Gastrocnemius medialis (tissue), 4 donors: ENCODE measurements around the gene CAMK1. TPM values are rescaled to one million over a fixed set of nuclear protein-coding genes. Genes with fewer than 3 reads are reported as not detected.

Experiments used
- ATAC-seq, 2 donors: fragments of 150-250 bp; one replicate each; pipeline ENCODE4 v1.9.1; 2016
- DNase-seq, 2 donors: peaks; one replicate each; pipeline ENCODE4 v3.0.0-alpha.2; 2019
- H3K27ac ChIP-seq, 4 donors: fragments of 200-600 bp; sonication (generic); 1 replicate in 1 of 4; 2 replicates in 3 of 4; pipeline ENCODE4 v1.5.1; 2016 to 2018; ENCODE audit warnings: mild to moderate bottlenecking in 2 of 4, moderate library complexity in 1 of 4
- H3K27me3 ChIP-seq, 3 donors: fragments of 200-600 bp; sonication (generic) in 2 of 3; 1 replicate in 1 of 3; 2 replicates in 2 of 3; pipeline versions ENCODE4 v1.5.1 to v1.6.0; 2016 to 2019; ENCODE audit warnings: mild to moderate bottlenecking in 1 of 3, moderate library complexity in 1 of 3
- H3K36me3 ChIP-seq, 2 donors: fragments of 200-600 bp; sonication (generic) in 1 of 2; one replicate each; pipeline ENCODE4 v1.5.1; 2017 to 2018
- H3K4me1 ChIP-seq, 2 donors: fragments of 200-600 bp; sonication (generic) in 1 of 2; one replicate each; pipeline ENCODE4 v1.5.1; 2016 to 2017; ENCODE audit warnings: mild to moderate bottlenecking in 2 of 2
- H3K4me3 ChIP-seq, 4 donors: fragments of 200-600 bp; sonication (generic) in 3 of 4; 1 replicate in 1 of 4; 2 replicates in 3 of 4; pipeline ENCODE4 v1.5.1; 2016 to 2019; ENCODE audit warnings: mild to moderate bottlenecking in 2 of 4
- H3K9me3 ChIP-seq, 3 donors: fragments of 200-600 bp; sonication (generic) in 2 of 3; 1 replicate in 1 of 3; 2 replicates in 2 of 3; pipeline ENCODE4 v1.5.1; 2016 to 2019
- POLR2A ChIP-seq, 2 donors: fragments of 450-650 bp; IDR thresholded peaks; one replicate each; pipeline ENCODE4 v1.6.1; 2017; ENCODE audit warnings: antibody characterized with exemption in 2 of 2, mild to moderate bottlenecking in 2 of 2, moderate library complexity in 2 of 2
- in situ Hi-C, 4 donors: fragments of 200-750 bp; cut with MboI; loops; one replicate each; pipeline versions ENCODE4 v1.15.0 to v1.8.0; 2017; ENCODE audit warnings: low sequenced_read_pairs in 4 of 4
- intact Hi-C: fragments of 100-400 bp; cut with DNase I; formaldehyde crosslinking; loops from one replicate; pipeline ENCODE4 v1.15.1; 2023; ENCODE audit warnings: low total_unique reads
- total RNA-seq, 4 donors: library from RNA; depleted of rRNA; stranded (reverse); fragments of >200 nt; gene quantifications; one replicate each; pipeline versions ENCODE4 v1.1.0 to v1.2.3, GENCODE V29; 2016
- TF ChIP-seq, protein P1 (sequence below), 5 experiments: fragments of 450-650 bp in 3 of 5; fragments of 200-600 bp in 2 of 5; sonication (generic) in 2 of 5; IDR thresholded peaks in 4 of 5; conservative IDR thresholded peaks in 1 of 5; 1 replicate in 4 of 5; 2 replicates in 1 of 5; pipeline ENCODE4 v1.5.1; 2016 to 2019; ENCODE audit warnings: antibody characterized with exemption in 5 of 5, mild to moderate bottlenecking in 3 of 5, moderate library complexity in 3 of 5

CAMK1 gene
- total RNA-seq, 4 donors from 2014 or later = 2.1 to 11.6 (median 8.0) TPM

DNA sequence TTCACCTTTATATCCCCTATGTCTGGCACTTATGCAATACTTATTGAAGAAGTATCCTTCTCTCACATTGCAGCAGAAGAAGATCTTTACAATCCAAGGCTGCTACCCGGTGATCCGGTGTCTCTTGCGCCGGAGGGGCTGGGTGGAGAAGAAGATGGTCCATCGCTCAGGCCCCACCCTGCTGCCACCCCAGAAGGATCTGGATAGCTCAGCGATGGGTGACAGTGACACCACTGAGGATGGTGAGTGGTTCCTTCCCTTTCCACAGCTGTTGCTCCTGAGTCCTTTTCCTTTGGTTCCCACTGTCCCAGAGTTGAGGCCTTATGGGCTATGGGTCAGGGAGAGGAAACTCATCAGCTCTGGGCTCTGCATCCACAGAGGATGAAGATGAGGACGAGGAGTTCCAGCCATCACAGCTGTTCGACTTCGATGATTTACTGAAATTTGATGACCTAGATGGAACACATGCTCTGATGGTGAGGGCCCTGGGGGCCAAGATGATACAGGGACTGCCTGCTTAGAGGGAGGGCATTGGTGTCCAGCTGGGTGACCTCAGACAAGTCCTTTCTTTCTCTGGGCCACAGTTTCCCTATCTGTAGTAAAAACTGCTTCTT lies 43.2 kb upstream of the CAMK1 start:
- no peaks in the 10 kb centered on the region for H3K36me3 ChIP-seq
- no peak overlapping the region for H3K27ac ChIP-seq
- intact Hi-C loops (no loop called here), in situ Hi-C loops (no loop called here)
- no peaks in the 10 kb centered on the region for H3K27me3 ChIP-seq
- DNase-seq (no peak), ATAC-seq (no peak)
- no peak for TF ChIP-seq POLR2A (IDR thresholded peaks at IDR 0.05)
- TF ChIP-seq, protein P1, sequence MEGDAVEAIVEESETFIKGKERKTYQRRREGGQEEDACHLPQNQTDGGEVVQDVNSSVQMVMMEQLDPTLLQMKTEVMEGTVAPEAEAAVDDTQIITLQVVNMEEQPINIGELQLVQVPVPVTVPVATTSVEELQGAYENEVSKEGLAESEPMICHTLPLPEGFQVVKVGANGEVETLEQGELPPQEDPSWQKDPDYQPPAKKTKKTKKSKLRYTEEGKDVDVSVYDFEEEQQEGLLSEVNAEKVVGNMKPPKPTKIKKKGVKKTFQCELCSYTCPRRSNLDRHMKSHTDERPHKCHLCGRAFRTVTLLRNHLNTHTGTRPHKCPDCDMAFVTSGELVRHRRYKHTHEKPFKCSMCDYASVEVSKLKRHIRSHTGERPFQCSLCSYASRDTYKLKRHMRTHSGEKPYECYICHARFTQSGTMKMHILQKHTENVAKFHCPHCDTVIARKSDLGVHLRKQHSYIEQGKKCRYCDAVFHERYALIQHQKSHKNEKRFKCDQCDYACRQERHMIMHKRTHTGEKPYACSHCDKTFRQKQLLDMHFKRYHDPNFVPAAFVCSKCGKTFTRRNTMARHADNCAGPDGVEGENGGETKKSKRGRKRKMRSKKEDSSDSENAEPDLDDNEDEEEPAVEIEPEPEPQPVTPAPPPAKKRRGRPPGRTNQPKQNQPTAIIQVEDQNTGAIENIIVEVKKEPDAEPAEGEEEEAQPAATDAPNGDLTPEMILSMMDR (IDR thresholded peaks at IDR 0.05 in 4 of 5, conservative IDR thresholded peaks at IDR 0.05 in 1 of 5) = no peak
- no peaks in the 10 kb centered on the region for H3K9me3 ChIP-seq
- no peak overlapping the region for H3K4me3 ChIP-seq
- peaks cover 17 to 24% of the 10 kb centered on the region in 2 donors for H3K4me1 ChIP-seq

DNA sequence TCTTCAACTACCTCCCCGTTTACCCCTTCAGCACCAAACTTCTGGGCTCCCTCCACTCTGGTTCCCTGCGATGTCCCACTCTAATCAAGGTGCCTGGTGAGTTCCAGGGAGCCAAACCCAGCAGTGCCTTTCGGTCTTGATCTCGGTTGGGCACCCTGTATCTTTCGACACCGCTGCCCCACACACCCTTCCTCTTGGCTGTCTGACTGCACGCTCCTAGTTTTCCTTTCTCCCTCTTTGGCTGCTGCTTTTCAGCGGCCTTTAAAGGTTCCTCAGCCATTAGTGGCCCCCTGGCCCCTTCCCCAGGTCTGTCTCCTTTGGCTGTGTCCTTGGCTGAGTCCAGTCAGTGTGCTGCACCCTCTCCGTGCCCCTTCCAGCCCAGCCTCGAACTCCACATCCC lies 41.1 kb upstream of the CAMK1 start:
- DNase-seq (no peak), ATAC-seq (no peak)
- no peak for TF ChIP-seq POLR2A (IDR thresholded peaks at IDR 0.05)
- H3K4me3 ChIP-seq = peak overlapping the region; percentile 65 to 81 (median 70)
- intact Hi-C loops (loop anchor here (2.0 kb wide), 1 partner anchor 32 kb away; no protein-coding TSS in a partner anchor), in situ Hi-C loops (no loop called here)
- no peaks in the 10 kb centered on the region for H3K27me3 ChIP-seq
- H3K4me1 ChIP-seq = peaks cover 17 to 20% of the 10 kb centered on the region in 2 donors
- H3K27ac ChIP-seq = peak overlapping the region; percentile 82 to 95 (median 88)
- no peaks in the 10 kb centered on the region for H3K9me3 ChIP-seq
- H3K36me3 ChIP-seq = peaks cover 0 to 14% of the 10 kb centered on the region in 2 donors

DNA sequence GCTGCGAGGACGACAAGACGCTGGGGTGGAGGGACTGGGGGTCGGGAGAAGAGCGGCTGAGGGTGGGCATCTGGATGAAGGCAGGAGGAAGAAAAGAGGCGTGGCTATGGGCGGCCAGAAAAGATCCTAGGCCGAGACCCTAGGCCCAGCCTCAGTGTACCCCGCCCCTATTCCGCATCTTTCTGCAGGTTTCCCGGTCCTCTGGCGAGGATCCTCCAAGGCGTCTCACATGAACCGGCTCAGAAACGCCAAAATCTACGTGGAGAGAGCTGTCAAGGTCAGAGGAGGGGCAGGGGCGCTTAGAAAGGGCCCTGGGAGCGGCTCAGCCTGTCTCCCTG lies 40.7 kb upstream of the CAMK1 start:
- peak; percentile 8 to 15 for ATAC-seq
- in situ Hi-C loops = no loop called here

DNA sequence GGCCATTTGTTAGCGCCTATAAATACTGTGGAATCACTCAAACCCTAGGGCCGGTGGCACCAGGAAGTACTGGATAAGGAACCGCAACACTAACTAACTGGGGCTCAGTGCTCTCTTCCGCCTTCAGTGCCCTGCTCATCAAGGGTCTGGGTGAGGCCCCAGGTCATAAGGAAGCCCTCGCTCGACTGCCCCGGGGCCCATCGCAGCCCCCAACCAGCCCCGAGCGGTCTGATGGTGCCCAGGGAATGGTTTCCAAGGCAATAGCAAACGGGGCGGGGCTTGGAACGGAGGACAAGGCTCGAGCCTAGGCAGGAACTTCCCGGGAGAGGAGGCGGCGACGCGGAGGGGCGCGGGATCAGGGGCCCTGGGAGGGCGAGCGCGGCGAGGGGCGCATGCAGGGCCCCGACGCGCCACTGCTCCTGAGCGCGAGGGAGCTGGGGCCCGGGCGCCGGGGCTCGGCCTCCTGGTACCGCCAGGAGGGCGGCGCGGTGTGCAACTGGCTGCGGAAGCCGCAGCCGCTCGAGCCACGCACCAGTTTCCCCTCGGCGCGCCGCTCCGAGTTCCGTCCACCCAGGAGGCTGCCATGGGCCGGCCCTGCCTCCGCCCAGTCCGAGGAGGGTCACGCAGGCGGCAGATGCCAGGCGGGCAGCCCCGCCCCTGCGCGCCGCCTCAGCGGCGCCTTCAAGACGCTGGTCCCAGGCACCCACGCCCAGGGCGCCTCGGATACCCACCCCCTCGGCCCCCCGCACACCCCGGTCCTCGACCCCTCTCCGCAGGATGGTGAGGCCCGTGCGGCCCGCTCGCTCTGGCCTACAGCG lies 40.1 kb upstream of the CAMK1 start, which contains the start of gene TTLL3:
TTLL3 (plus strand) TSS at position 648 of the 818 bp plus-strand sequence. CDS start 400 bp downstream, outside the sequence.
- intact Hi-C loops (loop anchor here (2.0 kb wide), 1 partner anchor 33 kb away; no protein-coding TSS in a partner anchor), in situ Hi-C loops (no loop called here)
- peak within 1 kb of the TSS; percentile 82 to 95 (median 88) for H3K27ac ChIP-seq
- H3K4me3 ChIP-seq = peak within 1 kb of the TSS; percentile 65 to 81 (median 70)
- peaks cover 0 to 24% of the 10 kb centered on the region in 2 donors for H3K36me3 ChIP-seq
- H3K27me3 ChIP-seq = no peaks in the 10 kb centered on the region
- ATAC-seq = peak; percentile 71
- peak; percentile 72 to 73 for TF ChIP-seq POLR2A (IDR thresholded peaks at IDR 0.05)
- TF ChIP-seq, protein P1 (IDR thresholded peaks at IDR 0.05 in 4 of 5, conservative IDR thresholded peaks at IDR 0.05 in 1 of 5) = no peak
- DNase-seq = peak; percentile 52 to 72
- H3K4me1 ChIP-seq = peaks cover 17 to 20% of the 10 kb centered on the region in 2 donors
- H3K9me3 ChIP-seq = no peaks in the 10 kb centered on the region

More for the DNA sequence above, 40.7 kb upstream of the CAMK1 start:
- DNase-seq = no peak
- Histone ChIP-seq H3K4me1 (peaks cover 17 to 20% of the 10 kb centered on the region in 2 donors), H3K27ac (peak overlapping the region; percentile 82 to 95 (median 88)), H3K9me3 (no peaks in the 10 kb centered on the region), H3K27me3 (no peaks in the 10 kb centered on the region), H3K36me3 (peaks cover 0 to 18% of the 10 kb centered on the region in 2 donors), H3K4me3 (peak overlapping the region; percentile 65 to 81 (median 70))
- TF ChIP-seq POLR2A (IDR thresholded peaks at IDR 0.05) = no peak
- TF ChIP-seq, protein P1 (IDR thresholded peaks at IDR 0.05 in 4 of 5, conservative IDR thresholded peaks at IDR 0.05 in 1 of 5) = no peak
- intact Hi-C loops = loop anchor here (2.0 kb wide), 1 partner anchor 32 kb away; no protein-coding TSS in a partner anchor

DNA sequence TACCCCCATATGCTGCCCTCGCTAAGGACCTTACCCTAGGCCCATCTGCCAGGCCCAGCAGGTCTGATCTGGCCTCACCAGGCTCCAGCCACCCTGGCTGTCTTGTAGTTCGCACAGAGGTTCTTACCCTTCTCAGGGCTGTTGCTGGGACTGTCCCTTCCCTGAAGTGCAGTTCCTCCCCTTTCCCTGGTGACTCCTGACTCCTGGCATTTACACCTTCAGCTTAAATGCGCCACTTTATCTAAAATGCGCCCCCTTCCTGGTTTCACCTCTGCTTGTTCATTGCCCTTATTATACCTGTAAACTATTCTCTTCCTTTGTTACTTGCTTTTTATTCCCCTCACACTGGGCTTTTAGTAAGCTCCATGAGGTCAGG lies 39.5 kb upstream of the CAMK1 start:
- TF ChIP-seq, protein P1 (IDR thresholded peaks at IDR 0.05 in 4 of 5, conservative IDR thresholded peaks at IDR 0.05 in 1 of 5) = no peak
- TF ChIP-seq POLR2A (IDR thresholded peaks at IDR 0.05) = no peak
- Histone ChIP-seq H3K4me1 (peaks cover 17 to 20% of the 10 kb centered on the region in 2 donors), H3K36me3 (peaks cover 0 to 30% of the 10 kb centered on the region in 2 donors), H3K9me3 (no peaks in the 10 kb centered on the region), H3K27me3 (no peaks in the 10 kb centered on the region), H3K27ac (peak overlapping the region; percentile 82 to 95 (median 88)), H3K4me3 (peak overlapping the region; percentile 65 to 81 (median 70))
- DNase-seq = no peak
- intact Hi-C loops (no loop called here), in situ Hi-C loops (no loop called here)
- peak in 1 of 2 donors; percentile 7 for ATAC-seq
